ENCODE data around the gene CCNI2. TPM values are rescaled to one million over a fixed set of nuclear protein-coding genes. Genes with fewer than 3 reads are reported as not detected.

Gene CCNI2
- total RNA-seq, 1 donor from 2014 or later, result not detected

DNA sequence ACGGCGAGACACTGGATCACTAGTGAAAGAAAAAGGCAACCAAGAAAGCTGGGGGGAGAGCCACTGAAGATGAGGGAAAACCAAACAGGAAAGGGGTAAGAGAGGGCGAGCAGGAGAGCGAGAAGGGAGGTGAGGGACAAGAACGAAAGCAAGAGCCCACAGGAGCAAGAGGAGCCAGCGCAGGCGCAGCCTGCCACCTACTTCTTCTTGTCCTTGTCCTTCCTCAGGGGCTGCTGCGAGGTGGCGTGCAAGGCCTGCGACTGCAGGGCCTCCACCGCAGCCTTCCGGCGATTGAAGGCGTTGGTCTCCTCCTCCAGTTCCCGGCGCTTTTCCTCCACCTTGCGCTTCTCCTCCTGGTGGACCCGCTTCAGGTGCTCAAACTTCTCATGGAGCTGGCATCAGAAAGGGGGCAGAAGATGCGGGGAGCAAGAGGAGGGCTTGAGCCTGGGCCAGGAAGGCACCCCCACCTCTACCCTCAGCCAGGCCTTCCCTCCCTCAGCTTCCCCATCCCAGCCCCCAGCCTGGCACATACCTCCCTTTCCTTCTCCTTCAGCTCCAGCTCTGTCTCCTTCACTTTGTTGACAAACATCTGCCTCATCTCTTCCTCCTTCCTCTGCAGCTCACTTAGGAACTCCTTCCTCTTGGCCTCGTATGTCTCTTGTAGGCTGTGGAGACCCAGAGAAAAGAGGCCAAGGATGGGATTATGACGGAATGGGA lies 13.5 kb downstream of the CCNI2 start:
- Mint-ChIP-seq H3K9me3 (ENCODE audit: low read depth) (no peaks in the 10 kb centered on the region), H3K27me3 (ENCODE audit: low read depth) (no peaks in the 10 kb centered on the region), H3K4me3 (ENCODE audit: unreplicated experiment) (no peak overlapping the region), H3K4me1 (ENCODE audit: low read depth) (no peaks in the 10 kb centered on the region), H3K36me3 (ENCODE audit: low read depth) (peaks cover 59% of the 10 kb centered on the region), H3K27ac (ENCODE audit: unreplicated experiment) (no peak overlapping the region)
- TF ChIP-seq, protein P1, sequence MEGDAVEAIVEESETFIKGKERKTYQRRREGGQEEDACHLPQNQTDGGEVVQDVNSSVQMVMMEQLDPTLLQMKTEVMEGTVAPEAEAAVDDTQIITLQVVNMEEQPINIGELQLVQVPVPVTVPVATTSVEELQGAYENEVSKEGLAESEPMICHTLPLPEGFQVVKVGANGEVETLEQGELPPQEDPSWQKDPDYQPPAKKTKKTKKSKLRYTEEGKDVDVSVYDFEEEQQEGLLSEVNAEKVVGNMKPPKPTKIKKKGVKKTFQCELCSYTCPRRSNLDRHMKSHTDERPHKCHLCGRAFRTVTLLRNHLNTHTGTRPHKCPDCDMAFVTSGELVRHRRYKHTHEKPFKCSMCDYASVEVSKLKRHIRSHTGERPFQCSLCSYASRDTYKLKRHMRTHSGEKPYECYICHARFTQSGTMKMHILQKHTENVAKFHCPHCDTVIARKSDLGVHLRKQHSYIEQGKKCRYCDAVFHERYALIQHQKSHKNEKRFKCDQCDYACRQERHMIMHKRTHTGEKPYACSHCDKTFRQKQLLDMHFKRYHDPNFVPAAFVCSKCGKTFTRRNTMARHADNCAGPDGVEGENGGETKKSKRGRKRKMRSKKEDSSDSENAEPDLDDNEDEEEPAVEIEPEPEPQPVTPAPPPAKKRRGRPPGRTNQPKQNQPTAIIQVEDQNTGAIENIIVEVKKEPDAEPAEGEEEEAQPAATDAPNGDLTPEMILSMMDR (IDR thresholded peaks at IDR 0.05), result no peak
- no peak for DNase-seq (ENCODE audit: low spot score)

DNA sequence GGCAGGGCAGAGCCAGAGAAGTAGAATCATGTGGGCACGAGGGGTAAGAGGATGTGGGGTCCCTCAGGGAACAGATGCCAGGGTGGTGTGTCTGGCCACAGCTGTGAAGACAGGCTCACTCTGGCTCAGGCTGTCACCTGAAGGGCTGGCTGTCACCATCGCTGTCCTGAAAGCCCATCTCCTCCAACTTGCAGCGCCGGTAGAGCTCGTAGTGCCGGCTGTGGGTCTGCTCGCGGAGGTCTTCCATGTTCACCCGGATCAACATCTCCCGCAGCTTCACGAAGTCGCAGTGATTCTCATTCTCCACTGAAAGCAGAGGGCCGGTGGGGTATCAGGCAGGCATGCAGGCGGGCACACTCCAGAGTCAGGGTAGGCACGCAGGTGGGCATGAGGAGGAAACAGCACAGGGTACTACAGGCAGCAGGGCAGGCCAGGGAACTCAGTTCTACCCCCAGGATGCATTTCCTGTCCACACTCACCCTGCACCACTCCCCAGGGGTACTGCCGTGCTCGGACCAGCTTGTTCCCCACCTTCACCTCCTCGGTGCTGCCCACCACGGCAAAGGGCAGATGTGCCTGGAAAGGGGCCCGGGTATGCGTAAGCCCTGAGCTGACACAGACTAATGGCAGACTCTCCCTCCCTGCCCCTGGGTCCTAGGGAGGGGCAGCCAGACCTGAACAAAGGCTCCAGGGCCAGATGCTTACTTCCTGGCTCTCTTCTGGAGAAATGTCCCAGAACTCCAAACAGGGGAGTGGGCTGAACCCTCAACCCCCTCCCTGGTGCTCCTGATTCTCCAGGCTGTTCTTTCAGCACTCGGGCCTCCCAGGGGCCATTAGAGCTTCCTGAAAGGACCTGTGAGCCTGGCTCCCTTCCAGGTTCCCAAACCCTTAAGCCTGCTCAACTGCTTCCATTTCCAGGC lies 14.4 kb downstream of the CCNI2 start:
- no peaks in the 10 kb centered on the region for H3K9me3 Mint-ChIP-seq (ENCODE audit: low read depth)

DNA sequence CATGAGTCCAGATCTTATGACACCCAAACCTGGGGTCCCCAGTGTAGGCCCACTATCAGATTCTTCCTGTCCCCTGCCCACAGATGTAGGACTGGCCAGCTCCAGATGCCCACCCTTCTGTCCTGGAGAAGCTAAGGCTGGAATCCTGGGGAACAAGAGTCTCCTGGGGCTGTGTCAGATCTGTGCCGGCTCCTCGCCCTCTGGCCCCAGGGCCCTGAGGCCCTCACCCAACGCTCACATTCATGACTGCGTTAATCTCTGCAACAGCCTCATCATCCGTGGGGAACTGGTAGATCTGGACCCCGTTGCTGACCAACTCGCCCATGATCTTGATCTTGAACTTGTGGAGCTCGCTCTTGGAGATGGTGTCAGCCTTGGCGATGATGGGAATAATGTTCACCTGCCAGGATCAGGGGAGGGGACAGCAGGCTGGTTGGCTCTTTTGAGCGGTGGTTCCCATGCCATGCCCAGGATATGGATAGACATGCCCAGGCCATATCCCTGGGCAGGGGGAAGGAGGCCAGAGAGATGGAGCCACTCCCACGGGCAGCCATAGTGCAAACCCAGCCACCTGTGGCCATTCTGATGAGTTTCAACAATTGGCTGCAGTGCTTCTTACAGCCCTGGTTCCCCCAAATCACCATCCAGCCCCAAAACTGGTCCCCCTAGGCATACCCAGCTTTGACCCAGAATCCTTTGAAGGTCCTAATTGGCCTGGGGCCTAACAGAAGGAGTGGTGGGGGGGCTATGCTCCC lies 15.2 kb downstream of the CCNI2 start:
- H3K4me3 Mint-ChIP-seq (ENCODE audit: unreplicated experiment), result no peak overlapping the region
- peaks cover 9% of the 10 kb centered on the region for H3K4me1 Mint-ChIP-seq (ENCODE audit: low read depth)

More for the DNA sequence above, 14.4 kb downstream of the CCNI2 start:
- no peak for DNase-seq (ENCODE audit: low spot score)
- Mint-ChIP-seq H3K36me3 (ENCODE audit: low read depth) (peaks cover 56% of the 10 kb centered on the region), H3K27me3 (ENCODE audit: low read depth) (no peaks in the 10 kb centered on the region), H3K4me3 (ENCODE audit: unreplicated experiment) (no peak overlapping the region), H3K4me1 (ENCODE audit: low read depth) (peaks cover under 1% of the 10 kb centered on the region), H3K27ac (ENCODE audit: unreplicated experiment) (no peak overlapping the region)
- TF ChIP-seq, protein P1 (IDR thresholded peaks at IDR 0.05), result no peak

DNA sequence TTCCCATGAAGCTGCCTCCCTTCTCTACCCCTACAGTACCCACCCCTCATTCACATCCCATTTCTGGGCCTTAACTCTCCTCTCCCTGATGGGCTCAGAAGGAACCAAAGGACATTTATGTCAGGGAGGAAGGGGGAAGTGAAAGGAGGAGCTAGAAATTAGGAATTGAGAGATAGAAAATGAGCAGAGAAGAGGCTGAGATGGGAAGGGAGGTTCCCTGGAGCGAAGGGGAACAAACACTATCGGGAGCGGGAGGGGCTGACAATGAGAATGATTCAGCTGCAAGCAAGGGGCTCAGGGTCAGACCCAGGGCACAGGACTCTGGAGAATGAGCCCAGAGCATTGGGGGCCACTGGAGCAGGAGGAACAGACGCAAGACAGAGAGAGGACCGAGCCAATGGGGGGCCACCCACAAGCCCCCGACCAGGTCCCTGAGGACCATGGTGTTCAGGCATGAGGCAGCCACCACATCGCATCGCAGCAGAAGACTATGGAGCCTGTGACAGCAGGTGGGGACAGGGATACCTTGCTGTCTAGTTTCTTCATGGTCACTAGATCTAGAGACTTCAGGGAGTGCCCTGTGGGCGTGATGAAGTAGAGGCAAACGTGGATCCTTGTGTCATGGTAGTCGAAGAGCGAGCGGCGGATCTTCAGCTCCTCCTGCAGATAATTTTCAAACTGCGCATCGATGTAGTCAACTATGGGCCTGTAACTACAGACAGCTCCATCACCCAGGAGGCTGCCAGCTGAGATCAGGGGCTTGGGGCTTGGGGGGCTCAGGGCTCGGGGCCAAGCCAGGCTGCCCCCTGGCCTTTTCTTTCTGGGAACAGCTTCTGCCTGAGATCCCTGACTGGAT lies 16.2 kb downstream of the CCNI2 start:
- peaks cover 45% of the 10 kb centered on the region for H3K36me3 Mint-ChIP-seq (ENCODE audit: low read depth)
- TF ChIP-seq, protein P1 (IDR thresholded peaks at IDR 0.05), result no peak
- no peak overlapping the region for H3K4me3 Mint-ChIP-seq (ENCODE audit: unreplicated experiment)
- H3K9me3 Mint-ChIP-seq (ENCODE audit: low read depth), result no peaks in the 10 kb centered on the region
- no peak overlapping the region for H3K27ac Mint-ChIP-seq (ENCODE audit: unreplicated experiment)
- peaks cover 18% of the 10 kb centered on the region for H3K4me1 Mint-ChIP-seq (ENCODE audit: low read depth)
- H3K27me3 Mint-ChIP-seq (ENCODE audit: low read depth), result no peaks in the 10 kb centered on the region
- DNase-seq (ENCODE audit: low spot score), result no peak

More for the DNA sequence above, 15.2 kb downstream of the CCNI2 start:
- TF ChIP-seq, protein P1 (IDR thresholded peaks at IDR 0.05), result no peak
- Mint-ChIP-seq H3K9me3 (ENCODE audit: low read depth) (no peaks in the 10 kb centered on the region), H3K27me3 (ENCODE audit: low read depth) (no peaks in the 10 kb centered on the region), H3K27ac (ENCODE audit: unreplicated experiment) (no peak overlapping the region), H3K36me3 (ENCODE audit: low read depth) (peaks cover 52% of the 10 kb centered on the region)
- DNase-seq (ENCODE audit: low spot score), result no peak
